A549 (cell line): ENCODE results near the gene PHF21B. TPM values are rescaled to one million over a fixed set of nuclear protein-coding genes. Genes with fewer than 3 reads are reported as not detected.

Experiments
- ATAC-seq, 2 experiments: fragments of 200-7000 bp in 1 of 2; fragments of >200 bp in 1 of 2; cut with Nextera tagmentation in 1 of 2; cut with Tn5 transposase in 1 of 2; 3 replicates each; pipeline versions ENCODE4 v1.8.0 to v1.9.1; 2018 to 2020; ENCODE audit warnings: mild to moderate bottlenecking in 1 of 2, moderate library complexity in 1 of 2
- CTCF ChIA-PET: fragments of 300-600 bp; sonication (Branson Sonifier 250); formaldehyde crosslinking; extraction: SDS; loops from one replicate; lab custom pipeline; 2021; ENCODE audit warnings: antibody characterized with exemption, inconsistent platforms; lab: Yijun Ruan, JAX
- POLR2A ChIA-PET: fragments of 350-600 bp; formaldehyde crosslinking; extraction: SDS; loops from one replicate; lab custom pipeline; 2021; ENCODE audit warnings: antibody characterized with exemption, inconsistent platforms; lab: Yijun Ruan, JAX
- DNase-seq, 2 experiments: peaks; one replicate each; pipeline versions ENCODE4 v3.0.0 to v3.0.0-alpha.2; 2011 to 2016; ENCODE audit warnings: low read depth in 1 of 2, low spot score in 1 of 2
- FAIRE-seq: peaks from 2 replicates; lab custom pipeline; 2011; peaks lifted over from hg19 to GRCh38; lab: Jason Lieb, UNC
- H3K27ac ChIP-seq, 2 experiments: fragments of >200 bp; sonication (Bioruptor Twin); formaldehyde crosslinking; 3 replicates each; pipeline ENCODE4 v1.5.1; 2016 to 2017
- H3K4me1 ChIP-seq: fragments of >200 bp; sonication (Bioruptor Twin); formaldehyde crosslinking; 3 replicates; pipeline ENCODE4 v1.6.1; 2016
- H3K4me2 ChIP-seq: fragments of >200 bp; sonication (Bioruptor Twin); formaldehyde crosslinking; 3 replicates; pipeline ENCODE4 v1.6.1; 2016
- H3K4me3 ChIP-seq: fragments of >200 bp; sonication (Bioruptor Twin); formaldehyde crosslinking; 3 replicates; pipeline ENCODE4 v1.5.1; 2016
- H3K9me3 ChIP-seq: fragments of >200 bp; sonication (Bioruptor Twin); formaldehyde crosslinking; 3 replicates; pipeline ENCODE4 v1.6.1; 2016
- CBX8 ChIP-seq: fragments of 200-600 bp; sonication (generic); IDR thresholded peaks from 2 replicates; pipeline ENCODE4 v1.6.1; 2016
- CHD2 ChIP-seq: fragments of 150-350 bp; IDR thresholded peaks from 2 replicates; pipeline ENCODE4 v1.6.1; 2014; ENCODE audit warnings: low read length; ENCODE audit not compliant: partially characterized antibody
- CHD4 ChIP-seq: fragments of 200-600 bp; sonication (generic); IDR thresholded peaks from 2 replicates; pipeline ENCODE4 v1.6.1; 2016; ENCODE audit warnings: antibody characterized with exemption, mild to moderate bottlenecking, borderline replicate concordance
- EHMT2 ChIP-seq: fragments of 200-600 bp; sonication (generic); IDR thresholded peaks from 2 replicates; pipeline ENCODE4 v1.6.1; 2016; ENCODE audit warnings: antibody characterized with exemption, low read depth, mild to moderate bottlenecking, moderate library complexity
- ELK1 ChIP-seq: fragments of 150-350 bp; IDR thresholded peaks from 2 replicates; pipeline ENCODE4 v1.6.1; 2014; ENCODE audit warnings: low read depth, mild to moderate bottlenecking, low read length
- ESRRA ChIP-seq: fragments of 150-350 bp; IDR thresholded peaks from 2 replicates; pipeline ENCODE4 v1.6.1; 2014; ENCODE audit warnings: mild to moderate bottlenecking, low read length, borderline replicate concordance
- HEYL ChIP-seq: fragments of 250-450 bp; sonication (Bioruptor Pico); IDR thresholded peaks from 2 replicates; pipeline ENCODE4 v1.8.0; 2021; ENCODE audit warnings: mild to moderate bottlenecking, moderate library complexity
- HMGXB4 ChIP-seq: fragments of 250-450 bp; sonication (Bioruptor Pico); IDR thresholded peaks from 2 replicates; pipeline ENCODE4 v1.5.0; 2021; ENCODE audit warnings: mild to moderate bottlenecking, moderate library complexity, borderline replicate concordance
- JUN ChIP-seq, 2 experiments: fragments of >200 bp; sonication (Bioruptor Twin); formaldehyde crosslinking; IDR thresholded peaks; 2 replicates in 1 of 2; 3 replicates in 1 of 2; pipeline ENCODE4 v1.6.1; 2016 to 2017
- KDM1A ChIP-seq: fragments of 200-600 bp; sonication (generic); IDR thresholded peaks from 2 replicates; pipeline ENCODE4 v1.6.1; 2016; ENCODE audit warnings: low read depth, mild to moderate bottlenecking
- MAFK ChIP-seq: fragments of 450-650 bp; IDR thresholded peaks from 2 replicates; pipeline ENCODE4 v1.6.1; 2014; ENCODE audit not compliant: partially characterized antibody
- MAZ ChIP-seq: fragments of 150-350 bp; IDR thresholded peaks from 2 replicates; pipeline ENCODE4 v1.6.1; 2014; ENCODE audit warnings: antibody characterized with exemption, low read depth, low read length, borderline replicate concordance
- NFE2L2 ChIP-seq: fragments of 150-350 bp; conservative IDR thresholded peaks from 2 replicates; pipeline ENCODE4 v1.6.1; 2014; ENCODE audit warnings: low read length
- NPAS2 ChIP-seq: fragments of 250-450 bp; sonication (Bioruptor Pico); IDR thresholded peaks from 2 replicates; pipeline ENCODE4 v1.8.0; 2022; ENCODE audit warnings: mild to moderate bottlenecking, moderate library complexity, borderline replicate concordance
- NR3C1 ChIP-seq: fragments of >200 bp; sonication (Bioruptor Twin); formaldehyde crosslinking; IDR thresholded peaks from 3 replicates; pipeline ENCODE4 v1.6.1; 2017
- POLR2AphosphoS2 ChIP-seq: conservative IDR thresholded peaks from 2 replicates; pipeline ENCODE4 v1.6.1; 2012; ENCODE audit warnings: low read length, improper control_type of control experiment, inconsistent platforms
- RCOR1 ChIP-seq: fragments of 150-350 bp; IDR thresholded peaks from 2 replicates; pipeline ENCODE4 v1.6.1; 2014; ENCODE audit warnings: antibody characterized with exemption, low read length, low read depth
- REST ChIP-seq: fragments of 200-600 bp; sonication (generic); IDR thresholded peaks from 2 replicates; pipeline ENCODE4 v1.6.1; 2016; ENCODE audit warnings: antibody characterized with exemption, mild to moderate bottlenecking, moderate library complexity
- SMC3 ChIP-seq: fragments of >200 bp; sonication (Bioruptor Twin); formaldehyde crosslinking; IDR thresholded peaks from 3 replicates; pipeline ENCODE4 v1.6.1; 2018; ENCODE audit warnings: inconsistent platforms
- TP53 ChIP-seq: fragments of 250-450 bp; sonication (Bioruptor Pico); IDR thresholded peaks from 2 replicates; pipeline ENCODE4 v1.5.0; 2021; ENCODE audit warnings: mild to moderate bottlenecking, moderate library complexity
- USF2 ChIP-seq: fragments of 450-650 bp; IDR thresholded peaks from 2 replicates; pipeline ENCODE4 v1.6.1; 2014; ENCODE audit warnings: antibody characterized with exemption
- ZC3H11A ChIP-seq: fragments of 450-650 bp; IDR thresholded peaks from 2 replicates; pipeline ENCODE4 v1.6.1; 2014; ENCODE audit warnings: antibody characterized with exemption, mild to moderate bottlenecking
- ZNF302 ChIP-seq: fragments of 250-450 bp; sonication (Bioruptor Pico); IDR thresholded peaks from 2 replicates; pipeline ENCODE4 v1.9.0; 2021; ENCODE audit warnings: inconsistent platforms, mild to moderate bottlenecking, moderate library complexity
- WGBS: methylation state at CpG from one replicate; pipeline ENCODE4 v1.1.6; 2017; ENCODE audit errors: missing lambda C conversion rate; 5-methylcytosine and 5-hydroxymethylcytosine counted together
- polyA plus RNA-seq, 4 experiments: library from polyadenylated mRNA; depleted of rRNA in 3 of 4; stranded (reverse); fragments of >200 nt; fragmentation: RNase III in 1 of 4; extraction: RNeasy Plus Mini Kit Qiagen cat#74134 plus additional on column Dnase treatment in 1 of 4; gene quantifications; 2 replicates in 3 of 4; 3 replicates in 1 of 4; pipeline ENCODE4 v1.2.3, GENCODE V29; 2011 to 2017

The PHF21B gene
- polyA plus RNA-seq, 2 of the 4 experiments (the other 2 are of a cell fraction), result 0.50 to 0.70 TPM

- CTCF ChIA-PET, result interaction anchor here (1.0 to 1.7 kb wide), 5 partner anchors 12 to 154 kb away, joined by 3 to 4 read pairs (median 3); no protein-coding TSS in a partner anchor
- H3K9me3 ChIP-seq, result no peaks in the 10 kb centered on the region
- H3K27ac ChIP-seq, result no peak overlapping the region
- TF ChIP-seq KDM1A (no peak), EHMT2 (no peak), REST (no peak), USF2 (no peak), RCOR1 (no peak)
- FAIRE-seq (no peak), DNase-seq (no peak), ATAC-seq (no peak)
- POLR2A ChIA-PET, result no interaction called here
- no peak overlapping the region for H3K4me3 ChIP-seq
- no peaks in the 10 kb centered on the region for H3K4me1 ChIP-seq
- WGBS, result 53% methylated on average over 6 of the region's 9 CpGs
- no peak overlapping the region for H3K4me2 ChIP-seq
These were observed 35.4 kb downstream of the PHF21B start for GRCh38 chr22:44974454-44974853.

- TF ChIP-seq NPAS2 (CRISPR knock-in tag) (no peak), ELK1 (no peak), CHD2 (no peak), POLR2AphosphoS2 (no peak), CHD4 (no peak), NFE2L2 (no peak), TP53 (CRISPR knock-in tag) (no peak), JUN (IDR thresholded peaks at IDR 0.05) (no peak), SMC3 (no peak), HEYL (CRISPR knock-in tag) (no peak), USF2 (no peak), MAZ (no peak), ESRRA (no peak), ZC3H11A (no peak), CBX8 (no peak), HMGXB4 (CRISPR knock-in tag) (no peak), NR3C1 (no peak), RCOR1 (no peak), MAFK (no peak), ZNF302 (no peak)
- WGBS, result 28% methylated on average over 8 of the region's 8 CpGs
- H3K9me3 ChIP-seq, result no peaks in the 10 kb centered on the region
- no peaks in the 10 kb centered on the region for H3K4me1 ChIP-seq
- ChIA-PET POLR2A (no interaction called here), CTCF (interaction anchor here (1.7 kb wide), 1 partner anchor 33 kb away, joined by 4 read pairs; no protein-coding TSS in a partner anchor)
- FAIRE-seq (no peak), ATAC-seq (no peak), DNase-seq (no peak)
- no peak overlapping the region for H3K27ac ChIP-seq
- no peak overlapping the region for H3K4me2 ChIP-seq
- H3K4me3 ChIP-seq, result no peak overlapping the region
These were observed 36.0 kb downstream of the PHF21B start for GRCh38 chr22:44973829-44974228.
